ENCODE results near the gene RBM28.

DNA sequence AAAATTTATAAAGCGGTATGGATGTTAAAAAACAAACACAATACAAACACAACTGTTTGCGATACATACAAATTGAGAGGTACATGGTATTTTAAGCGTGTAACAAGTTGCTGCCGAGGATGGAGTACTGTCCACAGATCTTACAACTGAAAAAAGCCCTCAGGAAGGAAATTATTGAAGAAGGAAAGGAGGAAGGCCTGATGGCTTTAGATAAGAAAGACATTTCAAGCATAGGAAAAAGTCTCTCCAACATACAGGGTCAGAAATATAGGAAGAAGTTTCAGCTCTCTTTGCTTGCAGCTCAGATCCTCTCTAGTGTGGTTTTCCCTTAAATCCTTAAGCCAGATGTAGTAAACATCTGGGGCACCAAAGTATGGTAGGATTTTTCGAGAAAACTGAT lies 25.0 kb downstream of the RBM28 start:
- TF ChIP-seq, protein P1, sequence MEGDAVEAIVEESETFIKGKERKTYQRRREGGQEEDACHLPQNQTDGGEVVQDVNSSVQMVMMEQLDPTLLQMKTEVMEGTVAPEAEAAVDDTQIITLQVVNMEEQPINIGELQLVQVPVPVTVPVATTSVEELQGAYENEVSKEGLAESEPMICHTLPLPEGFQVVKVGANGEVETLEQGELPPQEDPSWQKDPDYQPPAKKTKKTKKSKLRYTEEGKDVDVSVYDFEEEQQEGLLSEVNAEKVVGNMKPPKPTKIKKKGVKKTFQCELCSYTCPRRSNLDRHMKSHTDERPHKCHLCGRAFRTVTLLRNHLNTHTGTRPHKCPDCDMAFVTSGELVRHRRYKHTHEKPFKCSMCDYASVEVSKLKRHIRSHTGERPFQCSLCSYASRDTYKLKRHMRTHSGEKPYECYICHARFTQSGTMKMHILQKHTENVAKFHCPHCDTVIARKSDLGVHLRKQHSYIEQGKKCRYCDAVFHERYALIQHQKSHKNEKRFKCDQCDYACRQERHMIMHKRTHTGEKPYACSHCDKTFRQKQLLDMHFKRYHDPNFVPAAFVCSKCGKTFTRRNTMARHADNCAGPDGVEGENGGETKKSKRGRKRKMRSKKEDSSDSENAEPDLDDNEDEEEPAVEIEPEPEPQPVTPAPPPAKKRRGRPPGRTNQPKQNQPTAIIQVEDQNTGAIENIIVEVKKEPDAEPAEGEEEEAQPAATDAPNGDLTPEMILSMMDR (IDR thresholded peaks at IDR 0.05; ENCODE audit: poor library complexity, severe bottlenecking), result no peak
- TF ChIP-seq TAF1 (IDR thresholded peaks at IDR 0.05; ENCODE audit: low read depth) (no peak), SMC3 (conservative IDR thresholded peaks at IDR 0.05; ENCODE audit: poor library complexity) (no peak), EP300 (conservative IDR thresholded peaks at IDR 0.05; ENCODE audit: poor library complexity, severe bottlenecking) (no peak), EZH2 (IDR thresholded peaks at IDR 0.05; ENCODE audit: borderline replicate concordance, insufficient read depth, low read length, poor library complexity, severe bottlenecking) (no peak), POLR2AphosphoS5 (IDR thresholded peaks at IDR 0.05) (no peak), MXI1 (conservative IDR thresholded peaks at IDR 0.05; ENCODE audit: poor library complexity, severe bottlenecking) (no peak)
- TF ChIP-seq, protein P2, sequence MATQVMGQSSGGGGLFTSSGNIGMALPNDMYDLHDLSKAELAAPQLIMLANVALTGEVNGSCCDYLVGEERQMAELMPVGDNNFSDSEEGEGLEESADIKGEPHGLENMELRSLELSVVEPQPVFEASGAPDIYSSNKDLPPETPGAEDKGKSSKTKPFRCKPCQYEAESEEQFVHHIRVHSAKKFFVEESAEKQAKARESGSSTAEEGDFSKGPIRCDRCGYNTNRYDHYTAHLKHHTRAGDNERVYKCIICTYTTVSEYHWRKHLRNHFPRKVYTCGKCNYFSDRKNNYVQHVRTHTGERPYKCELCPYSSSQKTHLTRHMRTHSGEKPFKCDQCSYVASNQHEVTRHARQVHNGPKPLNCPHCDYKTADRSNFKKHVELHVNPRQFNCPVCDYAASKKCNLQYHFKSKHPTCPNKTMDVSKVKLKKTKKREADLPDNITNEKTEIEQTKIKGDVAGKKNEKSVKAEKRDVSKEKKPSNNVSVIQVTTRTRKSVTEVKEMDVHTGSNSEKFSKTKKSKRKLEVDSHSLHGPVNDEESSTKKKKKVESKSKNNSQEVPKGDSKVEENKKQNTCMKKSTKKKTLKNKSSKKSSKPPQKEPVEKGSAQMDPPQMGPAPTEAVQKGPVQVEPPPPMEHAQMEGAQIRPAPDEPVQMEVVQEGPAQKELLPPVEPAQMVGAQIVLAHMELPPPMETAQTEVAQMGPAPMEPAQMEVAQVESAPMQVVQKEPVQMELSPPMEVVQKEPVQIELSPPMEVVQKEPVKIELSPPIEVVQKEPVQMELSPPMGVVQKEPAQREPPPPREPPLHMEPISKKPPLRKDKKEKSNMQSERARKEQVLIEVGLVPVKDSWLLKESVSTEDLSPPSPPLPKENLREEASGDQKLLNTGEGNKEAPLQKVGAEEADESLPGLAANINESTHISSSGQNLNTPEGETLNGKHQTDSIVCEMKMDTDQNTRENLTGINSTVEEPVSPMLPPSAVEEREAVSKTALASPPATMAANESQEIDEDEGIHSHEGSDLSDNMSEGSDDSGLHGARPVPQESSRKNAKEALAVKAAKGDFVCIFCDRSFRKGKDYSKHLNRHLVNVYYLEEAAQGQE (IDR thresholded peaks at IDR 0.05; ENCODE audit: borderline replicate concordance), result no peak

Measured in neural cell (in vitro differentiated cells).